Choroid plexus epithelial cell (primary cell): Measurements from ENCODE around the gene CTNNA2.
"Not testable (repeated sequence)": the region's sequence is repeated elsewhere in the genome, so short reads cannot be mapped to it uniquely, and the experiment has no call there.

Experiments used
- DNase-seq: peaks from one replicate; pipeline ENCODE4 v3.0.0-alpha.2; 2010; ENCODE audit warnings: low read depth
- H3K4me3 ChIP-seq: 2 replicates; pipeline ENCODE4 v1.5.1; 2011; ENCODE audit warnings: low read depth, mild to moderate bottlenecking, control low read depth, low read length, moderate library complexity
- CTCF ChIP-seq: conservative IDR thresholded peaks from 2 replicates; pipeline ENCODE4 v1.5.1; 2011; ENCODE audit warnings: low read depth, mild to moderate bottlenecking, control low read depth, inconsistent platforms, low read length, moderate library complexity

CTNNA2 gene

GRCh38 chr2:80193566-80193965 lies 680.7 kb downstream of the CTNNA2 start:
- no peak for DNase-seq
- no peak for TF ChIP-seq CTCF
- no peak overlapping the region for H3K4me3 ChIP-seq

GRCh38 chr2:80195034-80195433 lies 682.2 kb downstream of the CTNNA2 start:
- no peak for TF ChIP-seq CTCF
- DNase-seq = no peak
- no peak overlapping the region for H3K4me3 ChIP-seq

GRCh38 chr2:80198042-80198441 lies 685.2 kb downstream of the CTNNA2 start:
- no peak overlapping the region for H3K4me3 ChIP-seq
- DNase-seq = no peak
- no peak for TF ChIP-seq CTCF

- no peak for TF ChIP-seq CTCF
- no peak for DNase-seq
- no peak overlapping the region for H3K4me3 ChIP-seq
Observed at GRCh38 chr2:80199504-80199903, 686.7 kb downstream of the CTNNA2 start.

GRCh38 chr2:80203929-80204328 lies 691.1 kb downstream of the CTNNA2 start:
- not testable (repeated sequence) for H3K4me3 ChIP-seq, DNase-seq

- TF ChIP-seq CTCF = no peak
Observed at GRCh38 chr2:80205498-80205897, 692.6 kb downstream of the CTNNA2 start.

GRCh38 chr2:80209458-80209857 lies 696.6 kb downstream of the CTNNA2 start:
- TF ChIP-seq CTCF = no peak
- H3K4me3 ChIP-seq = no peak overlapping the region
- DNase-seq = no peak

More at GRCh38 chr2:80205498-80205897, 692.6 kb downstream of the CTNNA2 start:
- H3K4me3 ChIP-seq = no peak overlapping the region
- DNase-seq = no peak

- H3K4me3 ChIP-seq = no peak overlapping the region
- TF ChIP-seq CTCF = no peak
- DNase-seq = no peak
Observed at GRCh38 chr2:80217446-80217845, 704.6 kb downstream of the CTNNA2 start.
